GM10266 (cell line): ENCODE measurements around the gene COLQ.

Source experiments
- DNase-seq: peaks from one replicate; pipeline ENCODE4 v3.0.0; 2012; ENCODE audit errors: extremely low spot score
- CTCF ChIP-seq: IDR thresholded peaks from 2 replicates; pipeline ENCODE4 v1.5.1; 2012; ENCODE audit warnings: mild to moderate bottlenecking, low read depth; ENCODE audit not compliant: control insufficient read depth, insufficient read depth; ENCODE audit errors: missing control alignments

COLQ gene

GRCh38 chr3:15450438-15451215 lies 70.9 kb downstream of the COLQ start:
- no peak for TF ChIP-seq CTCF
- no peak for DNase-seq

- no peak for TF ChIP-seq CTCF
- DNase-seq: no peak
These were observed 71.8 kb downstream of the COLQ start for GRCh38 chr3:15449489-15450224.

DNA sequence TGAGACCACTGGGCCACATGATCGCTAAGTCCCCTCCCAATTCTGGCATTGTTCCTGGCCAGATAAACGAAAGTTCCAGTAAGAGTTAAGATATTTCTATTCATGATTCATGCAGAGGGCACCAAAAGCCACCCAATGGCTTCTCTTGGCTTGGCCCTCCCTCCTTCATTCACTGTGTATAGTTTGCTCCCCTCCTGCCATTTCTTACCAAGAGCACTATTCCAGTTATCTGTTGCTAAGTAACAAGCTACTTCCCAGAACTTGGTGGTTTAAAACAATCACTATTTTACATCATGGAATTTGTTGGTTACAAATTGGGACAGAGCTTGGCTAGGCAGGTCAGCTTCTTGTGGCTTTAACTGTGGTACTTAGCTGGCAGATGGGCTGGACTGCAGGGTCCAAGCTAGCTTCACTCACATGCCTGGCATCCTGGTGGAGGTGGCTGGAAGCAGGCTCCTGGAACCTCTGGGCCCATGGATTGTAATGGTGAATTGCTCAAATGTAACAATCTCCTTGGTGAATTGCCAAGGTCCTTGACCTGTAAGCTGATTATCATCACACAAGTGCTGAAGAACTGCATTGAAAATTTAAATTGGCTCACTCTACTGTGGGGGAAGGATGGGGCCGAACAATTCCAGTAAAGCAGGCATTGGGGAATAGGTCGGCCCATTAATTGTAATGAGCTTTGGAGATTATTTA lies 77.5 kb downstream of the COLQ start:
- TF ChIP-seq CTCF: no peak
- no peak for DNase-seq

DNA sequence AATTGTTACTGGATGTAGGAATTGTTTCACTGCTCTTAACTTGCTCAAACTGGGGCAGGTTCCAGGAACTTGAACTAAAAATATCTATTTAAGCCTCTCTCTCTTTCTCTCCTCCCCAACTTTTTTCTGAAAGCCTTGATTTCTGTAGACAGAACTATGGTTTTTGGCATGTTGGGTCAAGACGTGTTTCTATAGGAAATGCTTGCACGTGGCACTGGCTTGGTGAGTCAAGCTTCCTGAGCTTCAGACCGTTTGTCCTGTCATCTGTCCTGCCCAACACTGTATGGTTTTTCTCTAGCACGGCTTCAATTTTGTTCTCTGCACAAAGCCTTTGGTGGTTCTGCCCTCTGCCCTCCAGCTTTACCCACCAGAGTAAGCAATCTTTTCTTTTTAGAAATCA lies 80.6 kb downstream of the COLQ start:
- no peak for DNase-seq
- no peak for TF ChIP-seq CTCF

DNA sequence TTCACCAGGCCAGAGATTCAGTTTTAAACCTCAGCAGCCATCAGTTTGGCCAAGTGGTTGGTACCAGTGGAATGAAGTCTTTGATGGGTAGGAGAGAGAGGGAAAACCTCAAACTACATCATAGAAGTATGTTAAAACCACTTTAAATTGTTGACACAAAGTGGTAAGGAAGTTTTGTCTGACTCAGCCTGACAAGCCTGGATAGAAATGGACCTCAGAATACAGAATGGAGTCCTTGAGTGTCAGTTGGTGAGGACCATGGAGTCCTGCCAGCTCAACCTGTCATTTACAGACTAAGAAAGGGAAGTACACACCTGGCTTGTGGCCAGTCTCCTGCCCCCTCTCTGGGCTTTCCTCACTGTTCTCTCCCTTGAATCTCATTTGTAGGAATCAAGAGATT lies 82.0 kb downstream of the COLQ start:
- TF ChIP-seq CTCF: no peak
- DNase-seq: no peak

GRCh38 chr3:15438983-15439382 lies 82.5 kb downstream of the COLQ start:
- TF ChIP-seq CTCF: no peak
- DNase-seq: no peak
